ENCODE measurements around the gene HK2. TPM values are rescaled to one million over a fixed set of nuclear protein-coding genes. Genes with fewer than 3 reads are reported as not detected.

The HK2 gene
- total and polyA plus RNA-seq, 2 of the 4 experiments (the other 2 are of a cell fraction) = 17.4 to 20.9 TPM

DNA sequence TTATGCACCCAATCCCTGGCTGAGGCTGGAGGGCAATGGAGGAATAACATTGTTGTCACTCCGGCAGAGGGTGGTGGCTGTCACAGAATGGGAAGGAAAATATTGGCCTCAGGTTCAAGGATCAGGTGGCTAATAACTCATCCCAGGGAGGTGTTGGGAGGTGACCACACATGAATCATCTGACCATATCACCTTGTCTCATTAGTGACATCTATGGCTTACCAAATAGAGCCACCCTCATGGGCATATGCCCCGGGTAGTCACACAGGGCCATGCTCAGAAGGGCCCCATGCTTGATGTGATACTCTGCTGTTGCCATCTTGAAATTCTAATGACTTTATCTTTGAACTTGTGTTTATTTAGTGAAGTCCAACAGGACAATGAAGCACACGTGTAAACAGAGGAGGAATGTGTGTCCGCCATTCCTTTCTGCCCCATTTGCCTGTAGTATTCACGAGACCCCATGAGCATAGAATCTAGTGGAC is 27.5 kb upstream of the HK2 start:
- no peak overlapping the region for H4K8ac ChIP-seq (ENCODE audit: low read depth in 2 of 2, low read length in 2 of 2)
- no peak overlapping the region for H3K27ac ChIP-seq (ENCODE audit: insufficient read depth, low read length)
- no peak overlapping the region for H2BK120ac ChIP-seq (ENCODE audit: low read depth, low read length)
- H3K79me1 ChIP-seq (ENCODE audit: low read depth in 1 of 2, low read length in 2 of 2) = no peaks in the 10 kb centered on the region
- no peak overlapping the region for H3K4me3 ChIP-seq (ENCODE audit: insufficient read depth, low read depth, low read length)
- no peak overlapping the region for H3K4ac ChIP-seq (ENCODE audit: low read depth, low read length)
- no peak overlapping the region for H3K18ac ChIP-seq (ENCODE audit: low read depth, low read length)
- H4K91ac ChIP-seq (ENCODE audit: insufficient read depth, low read depth, low read length) = no peak overlapping the region
- no peaks in the 10 kb centered on the region for H4K20me1 ChIP-seq (ENCODE audit: insufficient read depth, low read length)
- H2BK20ac ChIP-seq (ENCODE audit: low read depth, low read length) = no peak overlapping the region
- no peaks in the 10 kb centered on the region for H3K36me3 ChIP-seq (ENCODE audit: control insufficient read depth, insufficient read depth, low read length)
- H2BK5ac ChIP-seq (ENCODE audit: low read depth, low read length, poor library complexity, severe bottlenecking) = no peak overlapping the region
- no peak overlapping the region for H2AK5ac ChIP-seq (ENCODE audit: low read depth, low read length)
- no CpG with 5 or more reads among the region's 5 CpGs for WGBS, 2 experiments (ENCODE audit: extremely low coverage in 2 of 2, insufficient read length in 1 of 2)
- ChIA-PET POLR2A (ENCODE audit: unreplicated experiment) (no interaction called here), CTCF (no interaction called here)
- peaks cover 23% of the 10 kb centered on the region for H3K27me3 ChIP-seq (ENCODE audit: control insufficient read depth, insufficient read depth, low read length)
- H3K4me1 ChIP-seq (ENCODE audit: control insufficient read depth, insufficient read depth, low read length) = no peaks in the 10 kb centered on the region
- H2AFZ ChIP-seq (replicated peaks; ENCODE audit: low read length, poor library complexity) = no peak overlapping the region
- H3K4me2 ChIP-seq (ENCODE audit: low read depth, low read length) = no peak overlapping the region
- dilution Hi-C loops (cut with HindIII; ENCODE audit: low sequenced_read_pairs, unreplicated experiment) = no loop called here
- H2AK9ac ChIP-seq (replicated peaks; ENCODE audit: low read depth, low read length, poor library complexity) = no peak overlapping the region
- ATAC-seq (ENCODE audit: low read depth) = no peak
- H3K56ac ChIP-seq (ENCODE audit: extremely low read depth, insufficient read depth, low read length) = no peak overlapping the region
- H3K9me3 ChIP-seq (ENCODE audit: control insufficient read depth, insufficient read depth, low read length) = no peaks in the 10 kb centered on the region
- no peak overlapping the region for H4K5ac ChIP-seq (ENCODE audit: low read depth, low read length)
- DNase-seq = no peak
- no peak overlapping the region for H3K9ac ChIP-seq (ENCODE audit: low read depth, low read length)
- no peak overlapping the region for H3K14ac ChIP-seq (replicated peaks; ENCODE audit: low read depth, low read length)
- TF ChIP-seq RFX5 (IDR thresholded peaks at IDR 0.05; ENCODE audit: low read depth, low read length) (no peak), CHD1 (IDR thresholded peaks at IDR 0.05; ENCODE audit: low read depth, low read length) (no peak), MAZ (IDR thresholded peaks at IDR 0.05; ENCODE audit: borderline replicate concordance, low read depth, low read length) (no peak), RCOR1 (IDR thresholded peaks at IDR 0.05; ENCODE audit: insufficient replicate concordance, low read length) (no peak), POLR2A (IDR thresholded peaks at IDR 0.05; ENCODE audit: low read depth, low read length) (no peak), FOS (IDR thresholded peaks at IDR 0.05; ENCODE audit: low read depth, low read length) (no peak), MXI1 (IDR thresholded peaks at IDR 0.05; ENCODE audit: borderline replicate concordance, low read depth, low read length) (no peak), BHLHE40 (IDR thresholded peaks at IDR 0.05; ENCODE audit: low read depth, low read length) (no peak), SMC3 (IDR thresholded peaks at IDR 0.05; ENCODE audit: low read depth, low read length) (no peak), CEBPB (IDR thresholded peaks at IDR 0.05; ENCODE audit: low read depth, low read length) (no peak), RAD21 (IDR thresholded peaks at IDR 0.05; ENCODE audit: low read length) (no peak), MAFK (IDR thresholded peaks at IDR 0.05; ENCODE audit: low read depth, low read length) (no peak), NFE2L2 (IDR thresholded peaks at IDR 0.05; ENCODE audit: low read depth, low read length) (no peak)
- TF ChIP-seq, protein P1, sequence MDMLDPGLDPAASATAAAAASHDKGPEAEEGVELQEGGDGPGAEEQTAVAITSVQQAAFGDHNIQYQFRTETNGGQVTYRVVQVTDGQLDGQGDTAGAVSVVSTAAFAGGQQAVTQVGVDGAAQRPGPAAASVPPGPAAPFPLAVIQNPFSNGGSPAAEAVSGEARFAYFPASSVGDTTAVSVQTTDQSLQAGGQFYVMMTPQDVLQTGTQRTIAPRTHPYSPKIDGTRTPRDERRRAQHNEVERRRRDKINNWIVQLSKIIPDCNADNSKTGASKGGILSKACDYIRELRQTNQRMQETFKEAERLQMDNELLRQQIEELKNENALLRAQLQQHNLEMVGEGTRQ (IDR thresholded peaks at IDR 0.05; ENCODE audit: low read depth, low read length) = no peak
- TF ChIP-seq, protein P2, sequence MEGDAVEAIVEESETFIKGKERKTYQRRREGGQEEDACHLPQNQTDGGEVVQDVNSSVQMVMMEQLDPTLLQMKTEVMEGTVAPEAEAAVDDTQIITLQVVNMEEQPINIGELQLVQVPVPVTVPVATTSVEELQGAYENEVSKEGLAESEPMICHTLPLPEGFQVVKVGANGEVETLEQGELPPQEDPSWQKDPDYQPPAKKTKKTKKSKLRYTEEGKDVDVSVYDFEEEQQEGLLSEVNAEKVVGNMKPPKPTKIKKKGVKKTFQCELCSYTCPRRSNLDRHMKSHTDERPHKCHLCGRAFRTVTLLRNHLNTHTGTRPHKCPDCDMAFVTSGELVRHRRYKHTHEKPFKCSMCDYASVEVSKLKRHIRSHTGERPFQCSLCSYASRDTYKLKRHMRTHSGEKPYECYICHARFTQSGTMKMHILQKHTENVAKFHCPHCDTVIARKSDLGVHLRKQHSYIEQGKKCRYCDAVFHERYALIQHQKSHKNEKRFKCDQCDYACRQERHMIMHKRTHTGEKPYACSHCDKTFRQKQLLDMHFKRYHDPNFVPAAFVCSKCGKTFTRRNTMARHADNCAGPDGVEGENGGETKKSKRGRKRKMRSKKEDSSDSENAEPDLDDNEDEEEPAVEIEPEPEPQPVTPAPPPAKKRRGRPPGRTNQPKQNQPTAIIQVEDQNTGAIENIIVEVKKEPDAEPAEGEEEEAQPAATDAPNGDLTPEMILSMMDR (conservative IDR thresholded peaks at IDR 0.05; ENCODE audit: low read depth, low read length) = no peak
- TF ChIP-seq, protein P3, sequence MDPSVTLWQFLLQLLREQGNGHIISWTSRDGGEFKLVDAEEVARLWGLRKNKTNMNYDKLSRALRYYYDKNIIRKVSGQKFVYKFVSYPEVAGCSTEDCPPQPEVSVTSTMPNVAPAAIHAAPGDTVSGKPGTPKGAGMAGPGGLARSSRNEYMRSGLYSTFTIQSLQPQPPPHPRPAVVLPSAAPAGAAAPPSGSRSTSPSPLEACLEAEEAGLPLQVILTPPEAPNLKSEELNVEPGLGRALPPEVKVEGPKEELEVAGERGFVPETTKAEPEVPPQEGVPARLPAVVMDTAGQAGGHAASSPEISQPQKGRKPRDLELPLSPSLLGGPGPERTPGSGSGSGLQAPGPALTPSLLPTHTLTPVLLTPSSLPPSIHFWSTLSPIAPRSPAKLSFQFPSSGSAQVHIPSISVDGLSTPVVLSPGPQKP (IDR thresholded peaks at IDR 0.05; ENCODE audit: borderline replicate concordance, low read depth, low read length) = no peak
- BruUV-seq (replicated peaks) = no TSS peak
- H2BK15ac ChIP-seq (ENCODE audit: low read depth, low read length) = no peak overlapping the region
- in situ Hi-C loops (cut with MboI; ENCODE audit: low sequenced_read_pairs) = no loop called here
- no peak overlapping the region for H3K23ac ChIP-seq (ENCODE audit: low read depth, low read length)
- intact Hi-C loops (cut with micrococcal nuclease) = no loop called here
- no peaks in the 10 kb centered on the region for H3K9me1 ChIP-seq (ENCODE audit: insufficient read depth, low read length)

All from IMR-90 (cell line).